Panc1 (cell line): Measurements from ENCODE around the gene ADAM12. TPM values are rescaled to one million over a fixed set of nuclear protein-coding genes. Genes with fewer than 3 reads are reported as not detected.

ENCODE experiments used
- ATAC-seq: fragments of 200-7000 bp; cut with Tn5 transposase; 2 replicates; pipeline ENCODE4 v1.9.1; 2020; ENCODE audit warnings: mild to moderate bottlenecking, moderate library complexity
- BruUV-seq: library from RNA; stranded (reverse); fragments of 400-500 nt; replicated peaks from 2 replicates; lab custom pipeline; 2021; lab: Mats Ljungman, UMichigan
- CTCF ChIA-PET: fragments of 300-600 bp; sonication (Branson Sonifier 250); formaldehyde crosslinking; loops from one replicate; lab custom pipeline; 2022; ENCODE audit warnings: antibody characterized with exemption; lab: Charles Lee
- POLR2A ChIA-PET: fragments of 300-600 bp; sonication (Branson Sonifier 250); formaldehyde crosslinking; loops from one replicate; lab custom pipeline; 2022; ENCODE audit warnings: antibody characterized with exemption; lab: Charles Lee
- DNase-seq: peaks from one replicate; pipeline ENCODE4 v3.0.0-alpha.2; 2010; ENCODE audit warnings: low read depth, low spot score
- H3K27ac ChIP-seq: 2 replicates; pipeline ENCODE4 v1.5.1; 2011; ENCODE audit warnings: mild to moderate bottlenecking, low read length, inconsistent platforms
- H3K27me3 ChIP-seq: fragments of 200-500 bp; sonication (Bioruptor generic); 2 replicates; pipeline ENCODE4 v1.6.0; 2014; ENCODE audit warnings: low read length, inconsistent platforms; ENCODE audit not compliant: control insufficient read depth, insufficient read depth
- H3K36me3 ChIP-seq: fragments of 200-500 bp; sonication (Bioruptor generic); 2 replicates; pipeline ENCODE4 v1.5.1; 2014; ENCODE audit warnings: inconsistent platforms, mild to moderate bottlenecking, low read length, moderate library complexity; ENCODE audit not compliant: control insufficient read depth, insufficient read depth
- H3K4me1 ChIP-seq: 2 replicates; pipeline ENCODE4 v1.5.1; 2011; ENCODE audit warnings: inconsistent platforms, mild to moderate bottlenecking, low read length, moderate library complexity; ENCODE audit not compliant: control insufficient read depth, insufficient read depth
- H3K4me3 ChIP-seq, 2 experiments: 2 replicates each; pipeline ENCODE4 v1.5.1; 2011 to 2012; ENCODE audit warnings: low read depth in 2 of 2, low read length in 2 of 2, mild to moderate bottlenecking in 2 of 2, inconsistent platforms in 1 of 2, moderate library complexity in 1 of 2
- H3K9me3 ChIP-seq: fragments of 200-500 bp; sonication (Bioruptor generic); 2 replicates; pipeline ENCODE4 v1.5.1; 2014; ENCODE audit warnings: low read depth, mild to moderate bottlenecking, inconsistent platforms, low read length, moderate library complexity; ENCODE audit not compliant: control insufficient read depth, insufficient read depth
- CTCF ChIP-seq: fragments of 450-650 bp; IDR thresholded peaks from 2 replicates; pipeline ENCODE4 v1.5.1; 2017; ENCODE audit warnings: mild to moderate bottlenecking
- POLR2AphosphoS5 ChIP-seq: IDR thresholded peaks from 2 replicates; pipeline ENCODE4 v1.6.1; 2012; ENCODE audit warnings: mild to moderate bottlenecking, low read depth, low read length, moderate library complexity
- REST ChIP-seq, 2 experiments: IDR thresholded peaks; 2 replicates each; pipeline ENCODE4 v1.6.1; 2011 to 2012; ENCODE audit warnings: low read depth in 2 of 2, control low read depth in 1 of 2, low read length in 1 of 2, mild to moderate bottlenecking in 1 of 2, moderate library complexity in 1 of 2; ENCODE audit not compliant: insufficient read depth in 1 of 2
- SIN3A ChIP-seq: IDR thresholded peaks from 2 replicates; pipeline ENCODE4 v1.6.1; 2012; ENCODE audit warnings: low read depth, mild to moderate bottlenecking, low read length, moderate library complexity, borderline replicate concordance; ENCODE audit not compliant: insufficient read depth
- TCF7L2 ChIP-seq: IDR thresholded peaks from 2 replicates; pipeline ENCODE4 v1.6.1; 2011; ENCODE audit warnings: mild to moderate bottlenecking, low read depth, low read length, inconsistent platforms
- in situ Hi-C: cut with HindIII; loops from 2 replicates; pipeline ENCODE4 v1.10.0; 2016; ENCODE audit warnings: low sequenced_read_pairs, low pct_unique_long_range_greater_than_20kb
- intact Hi-C: fragments of 100-400 bp; cut with micrococcal nuclease; formaldehyde crosslinking; loops from one replicate; pipeline ENCODE4 v1.10.0; 2022; ENCODE audit not compliant: unreplicated experiment
- total RNA-seq: library from RNA; stranded (reverse); gene quantifications from one replicate; pipeline ENCODE4 v1.2.1, GENCODE V29; 2021; ENCODE audit not compliant: unreplicated experiment

The ADAM12 gene
- total RNA-seq, 1 experiment from 2014 or later: 0.10 TPM

- in situ Hi-C loops: no loop called here
- H3K9me3 ChIP-seq: no peaks in the 10 kb centered on the region
- ATAC-seq (no peak), DNase-seq (no peak)
- ChIA-PET CTCF (no interaction called here), POLR2A (no interaction called here)
- BruUV-seq: no TSS peak
- H3K27me3 ChIP-seq: no peaks in the 10 kb centered on the region
- intact Hi-C loops: no loop called here
- TF ChIP-seq CTCF: no peak
- no peak for TF ChIP-seq TCF7L2
- no peak for TF ChIP-seq SIN3A
- TF ChIP-seq REST (IDR thresholded peaks at IDR 0.05; ENCODE audit: insufficient read depth in 1 of 2, low read depth in 2 of 2, low read length in 1 of 2): no peak
- no peak for TF ChIP-seq POLR2AphosphoS5
- H3K4me3 ChIP-seq: no peak overlapping the region
- H3K4me1 ChIP-seq: no peaks in the 10 kb centered on the region
- no peaks in the 10 kb centered on the region for H3K36me3 ChIP-seq
- no peak overlapping the region for H3K27ac ChIP-seq
These were observed 136.4 kb downstream of the ADAM12 start for GRCh38 chr10:126251778-126252407.

GRCh38 chr10:126250527-126251310 lies 137.6 kb downstream of the ADAM12 start:
- in situ Hi-C loops: no loop called here
- no peak for DNase-seq
- Histone ChIP-seq H3K36me3 (no peaks in the 10 kb centered on the region), H3K4me1 (no peaks in the 10 kb centered on the region), H3K27ac (no peak overlapping the region), H3K4me3 (no peak overlapping the region), H3K27me3 (no peaks in the 10 kb centered on the region), H3K9me3 (no peaks in the 10 kb centered on the region)
- POLR2A ChIA-PET: no interaction called here
- no TSS peak for BruUV-seq
- intact Hi-C loops: no loop called here
- CTCF ChIA-PET: no interaction called here
- TF ChIP-seq TCF7L2 (no peak), SIN3A (no peak)
- no peak for ATAC-seq

- BruUV-seq: no TSS peak
- in situ Hi-C loops (no loop called here), intact Hi-C loops (no loop called here)
- H3K27me3 ChIP-seq: no peaks in the 10 kb centered on the region
- TF ChIP-seq REST (IDR thresholded peaks at IDR 0.05; ENCODE audit: insufficient read depth in 1 of 2, low read depth in 2 of 2, low read length in 1 of 2) (no peak), CTCF (no peak), SIN3A (no peak), POLR2AphosphoS5 (no peak), TCF7L2 (no peak)
- H3K27ac ChIP-seq: no peak overlapping the region
- DNase-seq (no peak), ATAC-seq (no peak)
- no peak overlapping the region for H3K4me3 ChIP-seq
- CTCF ChIA-PET: no interaction called here
- H3K36me3 ChIP-seq: no peaks in the 10 kb centered on the region
- no peaks in the 10 kb centered on the region for H3K4me1 ChIP-seq
- POLR2A ChIA-PET: no interaction called here
- no peaks in the 10 kb centered on the region for H3K9me3 ChIP-seq
These were observed 138.2 kb downstream of the ADAM12 start for GRCh38 chr10:126250045-126250444.
